Glomerular endothelial cell (primary cell): Measurements from ENCODE around the gene LRFN4. TPM values are rescaled to one million over a fixed set of nuclear protein-coding genes. Genes with fewer than 3 reads are reported as not detected.

Experiments
- DNase-seq: peaks from one replicate; pipeline ENCODE4 v3.0.0-alpha.2; 2011; ENCODE audit warnings: low read depth, low spot score; ENCODE audit errors: extremely low read depth
- total RNA-seq: library from RNA; depleted of rRNA; stranded (reverse); fragments of >200 nt; gene quantifications from 2 replicates; pipeline ENCODE4 v1.2.3, GENCODE V29; 2015

Gene LRFN4
- total RNA-seq, 1 donor from 2014 or later = 49.7 TPM

GRCh38 chr11:66868726-66869566, 12.1 kb downstream of the LRFN4 start:
- no peak for DNase-seq

- no peak for DNase-seq
Measured at GRCh38 chr11:66869567-66869870, 12.7 kb downstream of the LRFN4 start.

GRCh38 chr11:66870131-66870530, 13.3 kb downstream of the LRFN4 start:
- DNase-seq = no peak

GRCh38 chr11:66870616-66871520, 14.0 kb downstream of the LRFN4 start:
- no peak for DNase-seq

- DNase-seq = no peak
Measured at GRCh38 chr11:66871521-66871901, 14.6 kb downstream of the LRFN4 start.

- DNase-seq = no peak
Measured at GRCh38 chr11:66874232-66874631, 17.4 kb downstream of the LRFN4 start.

GRCh38 chr11:66875378-66875777, 18.5 kb downstream of the LRFN4 start:
- no peak for DNase-seq

- no peak for DNase-seq
Measured at GRCh38 chr11:66877588-66878385, 20.9 kb downstream of the LRFN4 start.

- DNase-seq = no peak
Measured at GRCh38 chr11:66878474-66878873, 21.6 kb downstream of the LRFN4 start.

- no peak for DNase-seq
Measured at GRCh38 chr11:66879000-66879399, 22.1 kb downstream of the LRFN4 start.

- DNase-seq = no peak
Measured at GRCh38 chr11:66879583-66879982, 22.7 kb downstream of the LRFN4 start.

- DNase-seq = no peak
Measured at GRCh38 chr11:66879999-66880398, 23.1 kb downstream of the LRFN4 start.

- DNase-seq = no peak
Measured at GRCh38 chr11:66880496-66881450, 23.9 kb downstream of the LRFN4 start.

- no peak for DNase-seq
Measured at GRCh38 chr11:66881451-66881835, 24.6 kb downstream of the LRFN4 start.

- DNase-seq = no peak
Measured at GRCh38 chr11:66881927-66882452, 25.1 kb downstream of the LRFN4 start.

GRCh38 chr11:66882561-66883015, 25.7 kb downstream of the LRFN4 start:
- no peak for DNase-seq

GRCh38 chr11:66883016-66883965, 26.4 kb downstream of the LRFN4 start:
- no peak for DNase-seq

- DNase-seq = no peak
Measured at GRCh38 chr11:66884443-66884842, 27.6 kb downstream of the LRFN4 start.

GRCh38 chr11:66885469-66885868, 28.6 kb downstream of the LRFN4 start:
- DNase-seq = no peak
